H1 (cell line): ENCODE data around the gene RIMBP2. TPM values are rescaled to one million over a fixed set of nuclear protein-coding genes. Genes with fewer than 3 reads are reported as not detected.
A peak's percentile ranks its signal among the peaks of the same experiment; 100 is the strongest.

Source experiments
- CTCF ChIA-PET: fragments of 300-600 bp; sonication (Branson Sonifier 250); formaldehyde crosslinking; loops from one replicate; lab custom pipeline; 2021; ENCODE audit not compliant: partially characterized antibody; lab: Charles Lee
- POLR2A ChIA-PET: fragments of 300-600 bp; sonication (Branson Sonifier 250); formaldehyde crosslinking; loops from one replicate; lab custom pipeline; 2021; ENCODE audit warnings: inconsistent platforms; ENCODE audit not compliant: partially characterized antibody; lab: Charles Lee
- DNase-seq, 2 experiments: peaks; one replicate each; pipeline versions ENCODE4 v3.0.0 to v3.0.0-alpha.2; 2010 to 2022; ENCODE audit warnings: low spot score in 2 of 2, low read depth in 1 of 2, mixed read lengths in 1 of 2
- FAIRE-seq: peaks from 2 replicates; lab custom pipeline; 2011; peaks lifted over from hg19 to GRCh38; lab: Jason Lieb, UNC
- H2AFZ ChIP-seq: 2 replicates; pipeline ENCODE4 v1.8.1; 2012; ENCODE audit warnings: low read length, inconsistent platforms
- H2AK5ac ChIP-seq: 2 replicates; pipeline ENCODE4 v1.6.1; 2013; ENCODE audit warnings: low read depth, low read length
- H2BK120ac ChIP-seq: replicated peaks from 2 replicates; pipeline ENCODE3; 2013; ENCODE audit warnings: low read depth, low read length, inconsistent platforms
- H2BK12ac ChIP-seq: 2 replicates; pipeline ENCODE4 v1.6.1; 2013; ENCODE audit warnings: low read depth, low read length
- H2BK15ac ChIP-seq: 2 replicates; pipeline ENCODE4 v1.6.1; 2013; ENCODE audit warnings: low read length
- H2BK20ac ChIP-seq: 2 replicates; pipeline ENCODE4 v1.6.1; 2013; ENCODE audit warnings: low read length
- H2BK5ac ChIP-seq: 2 replicates; pipeline ENCODE4 v1.6.1; 2013; ENCODE audit warnings: low read depth, low read length
- H3K14ac ChIP-seq: 2 replicates; pipeline ENCODE4 v1.6.1; 2013; ENCODE audit warnings: inconsistent platforms; ENCODE audit not compliant: insufficient read length
- H3K18ac ChIP-seq: 2 replicates; pipeline ENCODE4 v1.6.1; 2013; ENCODE audit warnings: low read length; ENCODE audit errors: extremely low read depth
- H3K23ac ChIP-seq: 2 replicates; pipeline ENCODE4 v1.6.1; 2013; ENCODE audit warnings: inconsistent platforms; ENCODE audit not compliant: insufficient read length
- H3K23me2 ChIP-seq: 2 replicates; pipeline ENCODE4 v1.6.1; 2013; ENCODE audit warnings: low read depth, low read length
- H3K27ac ChIP-seq: 2 replicates; pipeline ENCODE4 v1.6.1; 2011; ENCODE audit warnings: low read depth, low read length, inconsistent platforms
- H3K27me3 ChIP-seq, 4 experiments: replicated peaks in 1 of 4; 1 replicate in 1 of 4; 2 replicates in 3 of 4; pipeline versions ENCODE4 v1.6.1 to v1.8.1; 2011 to 2013; ENCODE audit warnings: low read length in 3 of 4, mild to moderate bottlenecking in 3 of 4, inconsistent platforms in 2 of 4, mixed read lengths in 2 of 4, moderate library complexity in 1 of 4; ENCODE audit not compliant: control insufficient read depth in 3 of 4, insufficient read depth in 3 of 4; ENCODE audit errors: extremely low read depth in 1 of 4
- H3K36me3 ChIP-seq, 4 experiments: 2 replicates each; pipeline versions ENCODE4 v1.6.1 to v1.8.1; 2011 to 2013; ENCODE audit warnings: mild to moderate bottlenecking in 4 of 4, low read length in 3 of 4, moderate library complexity in 2 of 4, control low read depth in 1 of 4, inconsistent platforms in 1 of 4; ENCODE audit not compliant: insufficient read depth in 4 of 4, control insufficient read depth in 2 of 4
- H3K4ac ChIP-seq: replicated peaks from 2 replicates; pipeline ENCODE3; 2013; ENCODE audit warnings: low read length, low read depth, mixed read lengths, inconsistent platforms; ENCODE audit not compliant: insufficient read length
- H3K4me1 ChIP-seq, 4 experiments: replicated peaks in 1 of 4; 1 replicate in 1 of 4; 2 replicates in 3 of 4; pipeline versions ENCODE4 v1.6.1 to v1.8.1; 2011 to 2013; ENCODE audit warnings: low read length in 3 of 4, inconsistent platforms in 2 of 4, mixed read lengths in 1 of 4; ENCODE audit not compliant: insufficient read depth in 4 of 4, control insufficient read depth in 3 of 4
- H3K4me2 ChIP-seq, 2 experiments: 2 replicates each; pipeline versions ENCODE4 v1.6.1 to v1.8.1; 2011 to 2013; ENCODE audit warnings: low read depth in 2 of 2, low read length in 2 of 2, control low read depth in 1 of 2, inconsistent platforms in 1 of 2, mild to moderate bottlenecking in 1 of 2; ENCODE audit not compliant: insufficient read depth in 1 of 2
- H3K4me3 ChIP-seq, 4 experiments: fragments of 200-600, 300-600 bp in 1 of 4; sonication (generic), shearing (Covaris generic), sonication (Bioruptor Twin) in 1 of 4; 2 replicates each; pipeline versions ENCODE4 v1.5.1 to v1.8.1; 2011 to 2016; ENCODE audit warnings: low read length in 4 of 4, low read depth in 3 of 4, control low read depth in 2 of 4, inconsistent platforms in 2 of 4, mild to moderate bottlenecking in 2 of 4, mixed read lengths in 1 of 4, moderate library complexity in 1 of 4; ENCODE audit not compliant: insufficient read depth in 2 of 4; ENCODE audit errors: extremely low read depth in 1 of 4
- H3K56ac ChIP-seq: replicated peaks from 2 replicates; pipeline ENCODE3; 2013; ENCODE audit warnings: low read depth, mild to moderate bottlenecking, mixed read lengths, low read length, inconsistent platforms; ENCODE audit not compliant: insufficient read length
- H3K79me1 ChIP-seq: 2 replicates; pipeline ENCODE4 v1.6.1; 2013; ENCODE audit warnings: low read depth, low read length, control low read depth
- H3K79me2 ChIP-seq, 2 experiments: 2 replicates each; pipeline versions ENCODE4 v1.6.1 to v1.8.1; 2012 to 2013; ENCODE audit warnings: low read length in 2 of 2, mild to moderate bottlenecking in 2 of 2, inconsistent platforms in 1 of 2; ENCODE audit not compliant: insufficient read depth in 2 of 2, control insufficient read depth in 1 of 2
- H3K9ac ChIP-seq, 4 experiments: replicated peaks in 1 of 4; 1 replicate in 1 of 4; 2 replicates in 3 of 4; pipeline versions ENCODE4 v1.6.1 to v1.8.1; 2011 to 2013; ENCODE audit warnings: low read depth in 3 of 4, low read length in 3 of 4, control low read depth in 2 of 4, mild to moderate bottlenecking in 2 of 4, moderate library complexity in 2 of 4, inconsistent platforms in 1 of 4; ENCODE audit errors: extremely low read depth in 1 of 4
- H3K9me3 ChIP-seq, 2 experiments: 2 replicates each; pipeline versions ENCODE4 v1.6.1 to v1.8.1; 2012 to 2013; ENCODE audit warnings: mild to moderate bottlenecking in 2 of 2, moderate library complexity in 2 of 2, control low read depth in 1 of 2, inconsistent platforms in 1 of 2, low read depth in 1 of 2, low read length in 1 of 2, mixed read lengths in 1 of 2; ENCODE audit not compliant: insufficient read depth in 2 of 2
- H4K20me1 ChIP-seq, 2 experiments: replicated peaks in 1 of 2; 2 replicates each; pipeline versions ENCODE3 to v1.8.1; 2011 to 2013; ENCODE audit warnings: inconsistent platforms in 2 of 2, low read length in 2 of 2, mild to moderate bottlenecking in 1 of 2; ENCODE audit not compliant: insufficient read depth in 2 of 2, control insufficient read depth in 1 of 2
- H4K5ac ChIP-seq: 2 replicates; pipeline ENCODE4 v1.6.1; 2013; ENCODE audit warnings: low read length, low read depth, mixed read lengths, inconsistent platforms; ENCODE audit not compliant: insufficient read length
- H4K8ac ChIP-seq: 2 replicates; pipeline ENCODE4 v1.8.0; 2013; ENCODE audit warnings: mild to moderate bottlenecking, moderate library complexity, low read length, inconsistent platforms; ENCODE audit not compliant: insufficient read depth; ENCODE audit errors: extremely low read depth
- H4K91ac ChIP-seq: replicated peaks from 2 replicates; pipeline ENCODE3; 2013; ENCODE audit warnings: low read length, mixed read lengths, inconsistent platforms; ENCODE audit not compliant: insufficient read length
- ATF2 ChIP-seq: IDR thresholded peaks from 2 replicates; pipeline ENCODE4 v1.6.1; 2012; ENCODE audit warnings: low read length, inconsistent platforms
- CREB1 ChIP-seq: IDR thresholded peaks from 2 replicates; pipeline ENCODE4 v1.6.1; 2012; ENCODE audit warnings: inconsistent platforms
- GTF2F1 ChIP-seq: IDR thresholded peaks from 2 replicates; pipeline ENCODE4 v1.6.1; 2012; ENCODE audit warnings: low read depth, low read length, improper control_type of control experiment, borderline replicate concordance
- KDM1A ChIP-seq: fragments of 200-600, 300-600 bp; sonication (generic); IDR thresholded peaks from 2 replicates; pipeline ENCODE4 v1.7.1; 2016; ENCODE audit warnings: mild to moderate bottlenecking, low read length, borderline replicate concordance
- KDM4A ChIP-seq: IDR thresholded peaks from one replicate; pipeline ENCODE4 v1.7.1; 2012; ENCODE audit warnings: low read depth, mild to moderate bottlenecking, moderate library complexity, low read length, inconsistent platforms; ENCODE audit not compliant: severe bottlenecking
- MAFK ChIP-seq: IDR thresholded peaks from 2 replicates; pipeline ENCODE4 v1.6.1; 2012; ENCODE audit warnings: low read depth, mild to moderate bottlenecking, improper control_type of control experiment, low read length
- POLR2A ChIP-seq, 2 experiments: IDR thresholded peaks; 1 replicate in 1 of 2; 2 replicates in 1 of 2; pipeline ENCODE4 v1.6.1; 2011; ENCODE audit warnings: low read depth in 2 of 2, low read length in 2 of 2, mild to moderate bottlenecking in 2 of 2; ENCODE audit errors: control extremely low read depth in 1 of 2
- SIX5 ChIP-seq: IDR thresholded peaks from 2 replicates; pipeline ENCODE4 v1.6.1; 2011; ENCODE audit warnings: mild to moderate bottlenecking, low read depth, low read length
- TEAD4 ChIP-seq: IDR thresholded peaks from 2 replicates; pipeline ENCODE4 v1.6.1; 2012; ENCODE audit warnings: low read depth, low read length, inconsistent platforms, mixed read lengths
- ZNF274 ChIP-seq: IDR thresholded peaks from 2 replicates; pipeline ENCODE4 v1.7.0; 2012; ENCODE audit warnings: low read length, borderline replicate concordance; ENCODE audit errors: extremely low read depth
- WGBS, 2 experiments: shearing (Covaris generic) in 1 of 2; methylation state at CpG; one replicate each; pipeline versions ENCODE4 v1.1.6 to v1.1.7; 2013 to 2015; ENCODE audit warnings: low lambda C conversion rate in 2 of 2, mixed read lengths in 2 of 2, inconsistent platforms in 1 of 2, low coverage in 1 of 2, missing lambda C conversion rate in 1 of 2; ENCODE audit not compliant: insufficient replicate concordance in 2 of 2, insufficient coverage in 1 of 2, insufficient read length in 1 of 2; ENCODE audit errors: extremely low coverage in 1 of 2, missing lambda C conversion rate in 1 of 2; 5-methylcytosine and 5-hydroxymethylcytosine counted together
- polyA plus RNA-seq, 7 experiments: library from polyadenylated mRNA; depleted of rRNA in 3 of 7; stranded (reverse) in 5 of 7; unstranded in 2 of 7; fragments of >200 nt in 5 of 7; fragments of 200-250 nt in 2 of 7; gene quantifications; 1 replicate in 5 of 7; 2 replicates in 1 of 7; 4 replicates in 1 of 7; pipeline versions ENCODE4 v1.2.1 to v1.2.3, GENCODE V29; 2011 to 2013; ENCODE audit warnings: missing spikeins in 2 of 7, mixed read lengths in 2 of 7
- total RNA-seq: library from RNA; stranded (reverse); fragmentation: NEBNext Ultra II Directional; extraction: Animal tissue kit (Norgen Biotek cat#: 25700); gene quantifications from 2 replicates; pipeline ENCODE4 v1.2.1, GENCODE V29; 2021

The RIMBP2 gene
- total and polyA plus RNA-seq, 2 of the 8 experiments (the other 6 are each of a cell fraction or from before 2014, with no cell fraction given): 0.18 to 0.65 TPM

GRCh38 chr12:130704606-130705005 lies 11.5 kb downstream of the RIMBP2 start:
- H4K5ac ChIP-seq: no peak overlapping the region
- H3K27me3 ChIP-seq: no peaks in the 10 kb centered on the region
- no peak overlapping the region for H3K4me2 ChIP-seq
- no peak overlapping the region for H3K4me3 ChIP-seq
- DNase-seq (peak in 1 of 2 experiments; percentile 38), FAIRE-seq (no peak)
- no peak overlapping the region for H2BK15ac ChIP-seq
- no peak overlapping the region for H3K14ac ChIP-seq
- 0 out of 2 replicates have a peak overlapping the region, but pooled peaks have one; percentile 27 for H2BK12ac ChIP-seq
- no peaks in the 10 kb centered on the region for H3K79me2 ChIP-seq
- no peak overlapping the region for H2AK5ac ChIP-seq
- H3K9ac ChIP-seq: no peak overlapping the region
- no peak overlapping the region for H2BK5ac ChIP-seq
- no peak overlapping the region for H4K8ac ChIP-seq
- CTCF ChIA-PET: interaction anchor here (0.8 kb wide), 1 partner anchor 37 kb away, joined by 3 read pairs; no protein-coding TSS in a partner anchor
- H3K23me2 ChIP-seq: no peaks in the 10 kb centered on the region
- TF ChIP-seq POLR2A (IDR thresholded peaks at IDR 0.05; ENCODE audit: control extremely low read depth in 1 of 2, low read depth in 2 of 2, low read length in 2 of 2) (no peak), GTF2F1 (no peak), KDM4A (no peak), ZNF274 (no peak), SIX5 (no peak), ATF2 (no peak), KDM1A (no peak), TEAD4 (no peak), MAFK (no peak), CREB1 (no peak)
- no peak overlapping the region for H4K91ac ChIP-seq
- H4K20me1 ChIP-seq: no peaks in the 10 kb centered on the region
- no peaks in the 10 kb centered on the region for H3K36me3 ChIP-seq
- no peaks in the 10 kb centered on the region for H3K9me3 ChIP-seq
- no peak overlapping the region for H3K23ac ChIP-seq
- no peak overlapping the region for H3K27ac ChIP-seq
- peaks cover 0 to 9% (median 3%) of the 10 kb centered on the region in 4 experiments; a peak in 3 of 7 replicates for H3K4me1 ChIP-seq
- no peak overlapping the region for H2BK20ac ChIP-seq
- no peak overlapping the region for H2BK120ac ChIP-seq
- no peaks in the 10 kb centered on the region for H3K79me1 ChIP-seq
- no peak overlapping the region for H3K18ac ChIP-seq
- no peak overlapping the region for H2AFZ ChIP-seq
- H3K4ac ChIP-seq: no peak overlapping the region
- POLR2A ChIA-PET: no interaction called here
- no peak overlapping the region for H3K56ac ChIP-seq
- WGBS, 2 experiments: 89% methylated on average over 13 of the region's 13 CpGs; no CpG with 5 or more reads in 1 of the 2 experiments
